Peyer's patch (tissue), 4 donors: ENCODE measurements around the gene SKOR1. TPM values are rescaled to one million over a fixed set of nuclear protein-coding genes. Genes with fewer than 3 reads are reported as not detected.

Source experiments
- DNase-seq, 3 donors: peaks; one replicate each; pipeline ENCODE4 v3.0.0-alpha.2; 2017 to 2019
- H3K27ac ChIP-seq, 4 donors: fragments of 200-600 bp; sonication (generic); one replicate each; pipeline ENCODE4 v1.5.1; 2016 to 2019
- H3K27me3 ChIP-seq, 2 donors: fragments of 200-600 bp; sonication (generic); one replicate each; pipeline ENCODE4 v1.5.1; 2019
- H3K36me3 ChIP-seq, 3 donors: fragments of 200-600 bp; sonication (generic); one replicate each; pipeline ENCODE4 v1.5.1; 2016 to 2019
- H3K4me1 ChIP-seq, 4 donors: fragments of 200-600 bp; sonication (generic); one replicate each; pipeline ENCODE4 v1.5.1; 2016 to 2019
- H3K4me3 ChIP-seq, 4 donors: fragments of 200-600 bp; sonication (generic); 1 replicate in 3 of 4; 2 replicates in 1 of 4; pipeline ENCODE4 v1.5.1; 2016 to 2019; ENCODE audit warnings: mild to moderate bottlenecking in 1 of 4
- H3K9me3 ChIP-seq, 4 donors: fragments of 200-600 bp; sonication (generic); one replicate each; pipeline ENCODE4 v1.5.1; 2016 to 2019; ENCODE audit warnings: mild to moderate bottlenecking in 1 of 4
- POLR2A ChIP-seq, 2 donors: fragments of 450-650 bp; IDR thresholded peaks; one replicate each; pipeline ENCODE4 v1.5.1; 2017; ENCODE audit warnings: antibody characterized with exemption in 2 of 2, mild to moderate bottlenecking in 2 of 2, moderate library complexity in 2 of 2
- total RNA-seq, 4 donors: library from RNA; depleted of rRNA; stranded (reverse); fragments of >200 nt; gene quantifications; one replicate each; pipeline ENCODE4 v1.1.0, GENCODE V29; 2016
- TF ChIP-seq, protein P1 (sequence below), 6 experiments: fragments of 450-650 bp in 4 of 6; fragments of 200-600 bp in 2 of 6; sonication (generic) in 1 of 6; IDR thresholded peaks; one replicate each; pipeline ENCODE4 v1.5.1; 2017 to 2019; ENCODE audit warnings: antibody characterized with exemption in 6 of 6, mild to moderate bottlenecking in 3 of 6, moderate library complexity in 1 of 6

Gene SKOR1
- total RNA-seq, 4 donors from 2014 or later: 1.2 to 5.0 (median 1.6) TPM

DNA sequence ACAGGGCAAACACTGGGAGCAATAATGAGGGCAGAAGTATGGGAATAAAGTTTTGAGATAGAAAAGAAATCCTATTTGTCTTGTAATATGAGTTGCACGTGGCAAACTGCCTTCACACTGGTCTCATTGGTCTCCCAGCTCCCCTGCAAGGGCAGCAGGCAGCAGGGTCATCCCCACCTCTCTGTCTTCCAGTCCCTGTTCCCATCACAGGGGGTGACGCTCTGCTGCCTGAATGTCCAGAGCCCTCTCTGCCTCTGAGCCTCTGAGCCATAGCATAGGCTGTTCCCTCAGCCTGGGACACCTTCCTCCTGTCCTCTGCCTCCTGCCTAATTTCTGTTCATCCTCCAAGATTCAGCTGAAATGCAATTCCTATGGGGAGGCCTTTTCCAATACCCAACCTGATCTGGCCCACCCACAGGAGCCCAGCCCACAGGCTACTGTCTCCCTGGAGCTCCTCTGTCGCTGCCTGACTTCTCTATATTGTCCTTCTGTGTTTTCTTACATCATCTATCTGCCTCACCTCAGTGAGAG, 12.1 kb upstream of the SKOR1 start:
- Histone ChIP-seq H3K36me3 (no peaks in the 10 kb centered on the region), H3K4me3 (no peak overlapping the region), H3K27ac (no peak overlapping the region), H3K27me3 (no peaks in the 10 kb centered on the region), H3K9me3 (no peaks in the 10 kb centered on the region), H3K4me1 (no peaks in the 10 kb centered on the region)
- no peak for TF ChIP-seq POLR2A (IDR thresholded peaks at IDR 0.05)
- TF ChIP-seq, protein P1, sequence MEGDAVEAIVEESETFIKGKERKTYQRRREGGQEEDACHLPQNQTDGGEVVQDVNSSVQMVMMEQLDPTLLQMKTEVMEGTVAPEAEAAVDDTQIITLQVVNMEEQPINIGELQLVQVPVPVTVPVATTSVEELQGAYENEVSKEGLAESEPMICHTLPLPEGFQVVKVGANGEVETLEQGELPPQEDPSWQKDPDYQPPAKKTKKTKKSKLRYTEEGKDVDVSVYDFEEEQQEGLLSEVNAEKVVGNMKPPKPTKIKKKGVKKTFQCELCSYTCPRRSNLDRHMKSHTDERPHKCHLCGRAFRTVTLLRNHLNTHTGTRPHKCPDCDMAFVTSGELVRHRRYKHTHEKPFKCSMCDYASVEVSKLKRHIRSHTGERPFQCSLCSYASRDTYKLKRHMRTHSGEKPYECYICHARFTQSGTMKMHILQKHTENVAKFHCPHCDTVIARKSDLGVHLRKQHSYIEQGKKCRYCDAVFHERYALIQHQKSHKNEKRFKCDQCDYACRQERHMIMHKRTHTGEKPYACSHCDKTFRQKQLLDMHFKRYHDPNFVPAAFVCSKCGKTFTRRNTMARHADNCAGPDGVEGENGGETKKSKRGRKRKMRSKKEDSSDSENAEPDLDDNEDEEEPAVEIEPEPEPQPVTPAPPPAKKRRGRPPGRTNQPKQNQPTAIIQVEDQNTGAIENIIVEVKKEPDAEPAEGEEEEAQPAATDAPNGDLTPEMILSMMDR (IDR thresholded peaks at IDR 0.05): no peak
- DNase-seq: peak in 1 of 3 donors; percentile 13

DNA sequence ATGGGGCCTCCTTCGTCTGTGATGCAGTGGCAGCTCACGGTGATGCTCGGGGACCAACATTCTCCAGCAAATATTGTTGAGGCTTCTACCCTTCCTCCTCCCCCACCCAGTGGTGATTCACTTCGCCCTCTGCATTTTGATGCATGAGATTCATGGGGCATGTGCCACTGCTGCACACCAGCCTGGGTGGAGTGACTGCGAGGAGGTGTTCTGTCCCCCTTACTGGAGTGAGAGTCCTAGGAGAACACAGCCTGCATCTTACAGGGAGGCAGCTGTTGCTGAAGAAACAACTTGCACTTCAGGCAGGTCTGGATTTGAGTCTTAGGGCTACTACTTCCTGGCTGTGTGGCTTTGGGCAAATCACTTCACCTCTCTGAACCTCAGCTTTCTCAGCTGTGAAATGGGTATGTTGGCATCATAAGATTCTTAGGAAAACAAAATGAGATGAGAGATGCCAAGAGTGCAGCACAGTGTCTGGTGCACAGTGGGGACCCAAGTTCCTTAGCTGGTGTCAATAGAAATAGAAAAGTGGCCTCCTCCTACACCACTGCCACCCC, 10.2 kb upstream of the SKOR1 start:
- TF ChIP-seq, protein P1 (IDR thresholded peaks at IDR 0.05): no peak
- TF ChIP-seq POLR2A (IDR thresholded peaks at IDR 0.05): no peak
- H3K9me3 ChIP-seq: no peaks in the 10 kb centered on the region
- H3K4me1 ChIP-seq: no peaks in the 10 kb centered on the region
- H3K4me3 ChIP-seq: no peak overlapping the region
- peaks cover 0 to 10% of the 10 kb centered on the region in 2 donors for H3K27me3 ChIP-seq
- no peaks in the 10 kb centered on the region for H3K36me3 ChIP-seq
- DNase-seq: peak in 1 of 3 donors; percentile 26
- no peak overlapping the region for H3K27ac ChIP-seq

DNA sequence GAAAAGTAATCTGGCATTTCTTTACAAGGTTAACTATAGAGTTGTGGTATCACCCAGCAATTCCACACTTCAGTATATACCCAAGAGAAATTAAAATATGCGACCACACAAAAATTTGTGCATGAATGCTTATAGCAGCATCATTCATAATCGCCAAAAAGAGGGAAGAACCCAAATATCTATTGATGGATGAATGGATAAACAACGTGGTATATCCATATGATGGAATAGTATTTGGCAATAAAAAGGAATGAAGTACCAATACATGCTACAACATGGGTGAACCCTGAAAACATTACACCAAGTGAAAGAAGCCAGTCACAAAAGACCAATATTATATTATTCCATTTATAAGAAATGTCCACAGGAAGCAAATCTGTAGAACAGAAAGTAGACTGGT, 8.6 kb upstream of the SKOR1 start:
- no peak for DNase-seq
- Histone ChIP-seq H3K36me3 (no peaks in the 10 kb centered on the region), H3K9me3 (no peaks in the 10 kb centered on the region), H3K4me3 (no peak overlapping the region), H3K4me1 (peaks cover 0 to 7% (median 0%) of the 10 kb centered on the region in 4 donors), H3K27ac (no peak overlapping the region), H3K27me3 (peaks cover 0 to 25% of the 10 kb centered on the region in 2 donors)
- no peak for TF ChIP-seq POLR2A (IDR thresholded peaks at IDR 0.05)
- TF ChIP-seq, protein P1 (IDR thresholded peaks at IDR 0.05): no peak

DNA sequence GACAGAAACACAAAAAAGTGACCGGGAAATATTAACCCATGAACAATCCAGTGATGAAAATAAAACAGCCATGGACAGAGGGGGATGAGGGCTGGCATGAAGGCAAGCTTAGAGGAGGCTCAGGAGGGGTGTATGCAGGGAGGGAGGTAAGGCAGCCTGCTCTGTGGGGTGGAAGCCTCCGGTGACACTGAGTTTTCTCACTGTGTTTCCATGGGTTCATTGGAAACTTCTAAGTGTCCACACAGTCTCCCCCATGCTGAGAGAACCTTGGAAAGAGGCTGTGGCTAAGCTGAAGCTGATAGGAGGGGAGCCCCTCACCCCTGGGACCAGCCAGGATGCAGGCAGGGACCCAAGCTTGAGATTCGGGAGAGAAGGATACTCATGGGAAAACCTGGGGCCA, 6.8 kb upstream of the SKOR1 start:
- Histone ChIP-seq H3K9me3 (no peaks in the 10 kb centered on the region), H3K4me1 (peaks cover 0 to 23% (median 4%) of the 10 kb centered on the region in 4 donors), H3K27ac (no peak overlapping the region), H3K36me3 (no peaks in the 10 kb centered on the region), H3K27me3 (peaks cover 0 to 43% of the 10 kb centered on the region in 2 donors), H3K4me3 (no peak overlapping the region)
- TF ChIP-seq POLR2A (IDR thresholded peaks at IDR 0.05): no peak
- TF ChIP-seq, protein P1 (IDR thresholded peaks at IDR 0.05): no peak
- DNase-seq: peak in 1 of 3 donors; percentile 13

DNA sequence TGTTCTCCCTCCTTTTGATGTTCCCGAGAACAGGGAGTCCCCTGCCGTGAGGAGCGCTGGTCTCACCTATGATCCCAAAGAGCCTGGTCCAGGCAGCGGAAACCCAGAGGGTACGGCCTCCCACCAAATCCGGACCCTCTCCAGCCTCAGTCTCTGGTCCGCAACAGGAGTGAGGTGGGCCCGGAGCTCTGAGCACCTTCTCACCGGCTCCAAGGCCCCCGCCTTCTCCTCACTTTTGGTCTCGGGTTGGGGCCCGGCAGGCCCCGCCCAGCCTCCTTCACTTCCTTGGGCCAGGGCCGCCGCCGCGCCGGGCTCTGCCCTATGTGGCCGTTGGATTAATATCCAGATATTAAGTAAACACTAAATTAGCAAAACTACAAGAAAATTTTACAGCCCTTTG, 5.7 kb upstream of the SKOR1 start:
- Histone ChIP-seq H3K4me3 (no peak overlapping the region), H3K27ac (no peak overlapping the region), H3K27me3 (peaks cover 0 to 54% of the 10 kb centered on the region in 2 donors), H3K9me3 (no peaks in the 10 kb centered on the region), H3K36me3 (no peaks in the 10 kb centered on the region), H3K4me1 (peaks cover 0 to 32% (median 4%) of the 10 kb centered on the region in 4 donors)
- TF ChIP-seq POLR2A (IDR thresholded peaks at IDR 0.05): no peak
- TF ChIP-seq, protein P1 (IDR thresholded peaks at IDR 0.05): no peak
- no peak for DNase-seq
